ENCODE results near the gene IL17RD.
A peak's percentile ranks its signal among the peaks of the same experiment; 100 is the strongest.

The IL17RD gene

GRCh38 chr3:57164657-57165573, at the start of gene IL17RD:
IL17RD (minus strand) TSS chr3:57165353; CDS start chr3:57165286, 67 bp downstream.
- peak; percentile 48 for DNase-seq
- Histone ChIP-seq H3K27me3 (replicated peaks) (no peaks in the 10 kb centered on the region), H3K36me3 (replicated peaks) (no peaks in the 10 kb centered on the region), H3K27ac (no peak within 1 kb of the TSS), H3K4me3 (ENCODE audit: low read depth, low read length) (peak within 1 kb of the TSS; percentile 65)
- in situ Hi-C loops (cut with HindIII; ENCODE audit: low pct_ligation_motif_present, low sequenced_read_pairs): no loop called here
- no peak for TF ChIP-seq CTCF (IDR thresholded peaks at IDR 0.05; ENCODE audit: low read depth, low read length, missing control alignments)

- Histone ChIP-seq H3K27ac (no peak overlapping the region), H3K36me3 (replicated peaks) (no peaks in the 10 kb centered on the region), H3K27me3 (replicated peaks) (no peaks in the 10 kb centered on the region), H3K4me3 (ENCODE audit: low read depth, low read length) (no peak overlapping the region)
- no peak for DNase-seq
- in situ Hi-C loops (cut with HindIII; ENCODE audit: low pct_ligation_motif_present, low sequenced_read_pairs): no loop called here
- no peak for TF ChIP-seq CTCF (IDR thresholded peaks at IDR 0.05; ENCODE audit: low read depth, low read length, missing control alignments)
Observed at GRCh38 chr3:57206423-57206822, 41.3 kb upstream of the IL17RD start.

GRCh38 chr3:57199895-57200297, 34.7 kb upstream of the IL17RD start, which contains the start of gene HESX1:
HESX1 (minus strand) TSS chr3:57199978; CDS start chr3:57199918, 60 bp downstream.
- H3K27me3 ChIP-seq (replicated peaks): no peaks in the 10 kb centered on the region
- H3K36me3 ChIP-seq (replicated peaks): no peaks in the 10 kb centered on the region
- H3K4me3 ChIP-seq (ENCODE audit: low read depth, low read length): no peak within 1 kb of the TSS
- no peak for TF ChIP-seq CTCF (IDR thresholded peaks at IDR 0.05; ENCODE audit: low read depth, low read length, missing control alignments)
- H3K27ac ChIP-seq: no peak within 1 kb of the TSS
- no peak for DNase-seq
- in situ Hi-C loops (cut with HindIII; ENCODE audit: low pct_ligation_motif_present, low sequenced_read_pairs): no loop called here

GRCh38 chr3:57194641-57195040, 29.5 kb upstream of the IL17RD start:
- no peaks in the 10 kb centered on the region for H3K27me3 ChIP-seq (replicated peaks)
- in situ Hi-C loops (cut with HindIII; ENCODE audit: low pct_ligation_motif_present, low sequenced_read_pairs): no loop called here
- DNase-seq: no peak
- no peak for TF ChIP-seq CTCF (IDR thresholded peaks at IDR 0.05; ENCODE audit: low read depth, low read length, missing control alignments)
- no peak overlapping the region for H3K27ac ChIP-seq
- no peak overlapping the region for H3K4me3 ChIP-seq (ENCODE audit: low read depth, low read length)
- no peaks in the 10 kb centered on the region for H3K36me3 ChIP-seq (replicated peaks)

GRCh38 chr3:57192028-57192427, 26.9 kb upstream of the IL17RD start:
- no peaks in the 10 kb centered on the region for H3K27me3 ChIP-seq (replicated peaks)
- TF ChIP-seq CTCF (IDR thresholded peaks at IDR 0.05; ENCODE audit: low read depth, low read length, missing control alignments): no peak
- DNase-seq: no peak
- no peak overlapping the region for H3K27ac ChIP-seq
- no peaks in the 10 kb centered on the region for H3K36me3 ChIP-seq (replicated peaks)
- in situ Hi-C loops (cut with HindIII; ENCODE audit: low pct_ligation_motif_present, low sequenced_read_pairs): no loop called here
- no peak overlapping the region for H3K4me3 ChIP-seq (ENCODE audit: low read depth, low read length)

All from brain microvascular endothelial cell (primary cell).